ENCODE results near the gene CDH5. TPM values are rescaled to one million over a fixed set of nuclear protein-coding genes. Genes with fewer than 3 reads are reported as not detected.

Gene CDH5
- total and polyA plus RNA-seq, 4 donors = 1.5 to 97.5 (median 20.9) TPM

DNA sequence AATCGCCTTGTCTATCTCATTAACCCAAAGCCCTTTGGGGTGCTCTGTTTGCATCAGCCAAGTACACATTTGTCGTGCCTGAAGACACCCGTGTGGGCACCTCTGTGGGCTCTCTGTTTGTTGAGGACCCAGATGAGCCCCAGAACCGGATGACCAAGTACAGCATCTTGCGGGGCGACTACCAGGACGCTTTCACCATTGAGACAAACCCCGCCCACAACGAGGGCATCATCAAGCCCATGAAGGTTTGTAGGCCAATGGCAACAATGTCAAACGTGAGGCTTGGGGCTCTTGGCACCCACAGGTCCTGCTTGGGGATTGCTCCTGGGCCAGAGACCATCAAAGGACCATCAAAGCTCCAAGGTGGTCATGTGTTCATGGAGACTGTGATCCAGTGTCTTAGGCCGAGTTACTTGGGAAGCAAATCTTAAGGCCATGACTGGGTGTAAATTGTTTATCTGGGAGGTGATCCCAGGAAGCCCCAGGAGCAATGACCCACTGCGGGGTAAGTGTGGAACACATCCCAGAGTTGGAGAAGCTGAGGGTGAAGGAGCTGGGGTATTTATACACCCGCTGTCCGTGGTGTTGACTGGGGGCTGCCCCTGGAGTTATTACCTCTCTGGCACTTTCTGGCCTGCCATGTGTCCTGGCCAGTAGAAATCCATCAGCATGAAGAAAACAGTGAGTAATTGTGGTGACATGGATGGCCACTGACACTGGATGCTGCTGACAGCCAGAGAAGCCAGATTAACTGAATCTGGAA lies 24.0 kb downstream of the CDH5 start:
- no peaks in the 10 kb centered on the region for H3K27me3 ChIP-seq (ENCODE audit: control insufficient read depth in 1 of 2, insufficient read depth in 2 of 2, low read length in 1 of 2)
- ATAC-seq (ENCODE audit: low FRiP score) (no peak), DNase-seq (no peak)
- intact Hi-C loops (cut with DNase I) = no loop called here
- no peaks in the 10 kb centered on the region for H3K36me3 ChIP-seq (ENCODE audit: control insufficient read depth in 1 of 2, insufficient read depth in 2 of 2, low read length in 1 of 2)
- H3K9me3 ChIP-seq (ENCODE audit: control insufficient read depth, low read length) = no peaks in the 10 kb centered on the region
- H3K27ac ChIP-seq (ENCODE audit: low read depth in 1 of 2, low read length in 2 of 2) = no peak overlapping the region
- 88 to 90% methylated on average over 14 of the region's 14 CpGs for WGBS, 2 donors
- H3K4me1 ChIP-seq (ENCODE audit: control insufficient read depth in 1 of 2, insufficient read depth in 2 of 2, low read length in 2 of 2) = no peaks in the 10 kb centered on the region
- no peak overlapping the region for H3K4me3 ChIP-seq (ENCODE audit: low read length in 2 of 2)

DNA sequence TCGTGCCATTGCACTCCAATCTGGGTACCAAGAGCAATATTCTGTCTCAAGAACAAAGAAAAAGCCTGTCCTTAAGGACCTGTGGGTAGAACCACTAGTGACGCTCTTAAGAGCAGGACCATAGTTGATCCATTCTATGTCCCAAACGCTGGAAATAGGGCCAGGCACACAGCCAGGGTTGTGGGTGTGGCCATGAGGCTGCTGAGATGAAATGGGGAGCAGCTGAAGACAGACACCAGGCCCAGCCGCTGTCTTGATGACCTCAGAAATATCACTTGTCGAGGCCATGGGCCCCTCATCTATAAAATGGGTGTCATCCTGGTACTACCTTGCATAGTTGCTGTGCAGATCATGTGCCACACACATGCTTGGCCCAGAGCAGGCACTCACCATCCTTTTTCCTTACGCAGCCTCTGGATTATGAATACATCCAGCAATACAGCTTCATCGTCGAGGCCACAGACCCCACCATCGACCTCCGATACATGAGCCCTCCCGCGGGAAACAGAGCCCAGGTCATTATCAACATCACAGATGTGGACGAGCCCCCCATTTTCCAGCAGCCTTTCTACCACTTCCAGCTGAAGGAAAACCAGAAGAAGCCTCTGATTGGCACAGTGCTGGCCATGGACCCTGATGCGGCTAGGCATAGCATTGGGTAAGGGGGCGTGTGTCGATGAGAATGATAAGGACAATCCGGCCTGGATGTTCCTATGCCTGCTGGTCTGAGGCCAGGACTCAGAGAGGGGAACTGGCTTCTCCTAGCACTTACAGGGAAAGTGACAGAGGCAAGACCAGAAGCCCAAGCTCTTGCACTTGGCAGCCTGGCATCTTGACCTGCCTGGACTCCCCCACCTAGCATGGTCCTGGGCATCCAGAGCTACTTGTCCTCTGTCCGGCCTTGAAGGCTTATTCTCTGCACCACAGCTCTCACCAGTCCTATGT lies 25.5 kb downstream of the CDH5 start:
- H3K27me3 ChIP-seq (ENCODE audit: control insufficient read depth in 1 of 2, insufficient read depth in 2 of 2, low read length in 1 of 2) = no peaks in the 10 kb centered on the region
- DNase-seq = no peak
- H3K4me3 ChIP-seq (ENCODE audit: low read length in 2 of 2) = no peak overlapping the region
- WGBS, 2 donors = 89% methylated on average over 18 of the region's 18 CpGs
- no peak overlapping the region for H3K27ac ChIP-seq (ENCODE audit: low read depth in 1 of 2, low read length in 2 of 2)
- ATAC-seq (ENCODE audit: low FRiP score) = no peak
- H3K9me3 ChIP-seq (ENCODE audit: control insufficient read depth, low read length) = no peaks in the 10 kb centered on the region
- H3K36me3 ChIP-seq (ENCODE audit: control insufficient read depth in 1 of 2, insufficient read depth in 2 of 2, low read length in 1 of 2) = no peaks in the 10 kb centered on the region
- intact Hi-C loops (cut with DNase I) = no loop called here
- no peaks in the 10 kb centered on the region for H3K4me1 ChIP-seq (ENCODE audit: control insufficient read depth in 1 of 2, insufficient read depth in 2 of 2, low read length in 2 of 2)

DNA sequence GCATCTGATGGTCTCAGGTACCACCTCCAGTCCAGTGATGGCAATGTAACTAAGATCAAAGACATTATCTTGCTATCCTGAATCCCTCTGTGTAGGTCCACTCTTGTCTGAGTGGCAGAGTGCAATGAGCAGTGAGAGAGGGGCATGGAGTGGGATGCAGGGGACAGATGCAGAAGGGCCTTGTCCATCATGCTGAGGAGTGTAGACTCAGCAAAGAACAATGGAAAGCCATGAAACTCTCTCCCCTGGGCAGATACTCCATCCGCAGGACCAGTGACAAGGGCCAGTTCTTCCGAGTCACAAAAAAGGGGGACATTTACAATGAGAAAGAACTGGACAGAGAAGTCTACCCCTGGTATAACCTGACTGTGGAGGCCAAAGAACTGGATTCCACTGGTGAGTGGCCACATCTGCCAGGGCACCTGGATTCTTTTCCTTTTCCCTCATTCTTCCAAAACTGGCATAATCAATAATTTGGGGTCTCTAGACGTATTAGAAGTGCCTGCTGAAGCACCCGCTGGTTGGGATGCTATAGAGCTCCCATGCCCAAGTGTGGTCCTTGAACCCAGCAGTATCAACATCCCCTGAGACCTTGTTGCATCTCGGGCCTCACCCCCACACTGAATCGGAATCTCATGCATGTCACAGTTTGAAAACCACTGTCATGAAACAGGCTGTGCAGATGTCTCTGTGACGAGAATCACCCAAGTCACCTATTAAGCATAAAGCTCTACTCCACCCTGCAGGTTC lies 29.5 kb downstream of the CDH5 start:
- H3K4me3 ChIP-seq (ENCODE audit: low read length in 2 of 2) = no peak overlapping the region
- no peaks in the 10 kb centered on the region for H3K4me1 ChIP-seq (ENCODE audit: control insufficient read depth in 1 of 2, insufficient read depth in 2 of 2, low read length in 2 of 2)
- H3K9me3 ChIP-seq (ENCODE audit: control insufficient read depth, low read length) = no peaks in the 10 kb centered on the region
- ATAC-seq (ENCODE audit: low FRiP score) (no peak), DNase-seq (no peak)
- intact Hi-C loops (cut with DNase I) = no loop called here
- H3K27ac ChIP-seq (ENCODE audit: low read depth in 1 of 2, low read length in 2 of 2) = no peak overlapping the region
- H3K27me3 ChIP-seq (ENCODE audit: control insufficient read depth in 1 of 2, insufficient read depth in 2 of 2, low read length in 1 of 2) = no peaks in the 10 kb centered on the region
- WGBS, 2 donors = 91 to 94% methylated on average over 7 of the region's 7 CpGs
- no peaks in the 10 kb centered on the region for H3K36me3 ChIP-seq (ENCODE audit: control insufficient read depth in 1 of 2, insufficient read depth in 2 of 2, low read length in 1 of 2)

DNA sequence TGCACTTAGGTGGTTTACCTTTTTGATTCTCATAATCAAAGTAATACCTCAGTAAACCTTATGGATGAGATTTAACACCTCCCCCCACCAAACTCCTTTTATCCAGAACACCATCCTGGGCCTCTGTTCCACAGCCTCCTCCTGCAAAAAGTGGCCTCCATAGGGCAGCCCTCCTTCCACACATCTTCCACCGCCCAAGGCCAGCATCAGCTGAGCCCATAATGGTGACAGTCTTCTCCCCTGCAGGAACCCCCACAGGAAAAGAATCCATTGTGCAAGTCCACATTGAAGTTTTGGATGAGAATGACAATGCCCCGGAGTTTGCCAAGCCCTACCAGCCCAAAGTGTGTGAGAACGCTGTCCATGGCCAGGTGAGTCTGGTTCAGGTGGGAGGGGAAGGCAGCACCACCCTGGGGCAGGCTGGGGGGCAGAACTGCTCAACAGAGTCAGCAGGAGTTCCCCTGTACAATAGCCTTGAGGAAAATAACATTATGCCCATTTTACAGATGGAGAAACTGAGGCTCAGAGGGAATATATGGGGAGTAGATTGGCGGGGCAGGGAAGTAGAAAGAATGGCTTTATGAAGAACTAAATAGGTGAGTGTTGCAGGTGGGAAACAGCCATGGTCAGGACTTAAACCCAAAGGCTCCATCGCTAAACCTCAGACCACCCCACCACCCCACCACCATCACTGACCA lies 31.4 kb downstream of the CDH5 start:
- Histone ChIP-seq H3K4me3 (ENCODE audit: low read length in 2 of 2) (no peak overlapping the region), H3K27ac (ENCODE audit: low read depth in 1 of 2, low read length in 2 of 2) (no peak overlapping the region), H3K4me1 (ENCODE audit: control insufficient read depth in 1 of 2, insufficient read depth in 2 of 2, low read length in 2 of 2) (no peaks in the 10 kb centered on the region), H3K9me3 (ENCODE audit: control insufficient read depth, low read length) (no peaks in the 10 kb centered on the region), H3K27me3 (ENCODE audit: control insufficient read depth in 1 of 2, insufficient read depth in 2 of 2, low read length in 1 of 2) (no peaks in the 10 kb centered on the region), H3K36me3 (ENCODE audit: control insufficient read depth in 1 of 2, insufficient read depth in 2 of 2, low read length in 1 of 2) (no peaks in the 10 kb centered on the region)
- intact Hi-C loops (cut with DNase I) = no loop called here
- DNase-seq = no peak
- WGBS, 2 donors = 85 to 92% methylated on average over 5 of the region's 5 CpGs
- ATAC-seq (ENCODE audit: low FRiP score) = no peak

DNA sequence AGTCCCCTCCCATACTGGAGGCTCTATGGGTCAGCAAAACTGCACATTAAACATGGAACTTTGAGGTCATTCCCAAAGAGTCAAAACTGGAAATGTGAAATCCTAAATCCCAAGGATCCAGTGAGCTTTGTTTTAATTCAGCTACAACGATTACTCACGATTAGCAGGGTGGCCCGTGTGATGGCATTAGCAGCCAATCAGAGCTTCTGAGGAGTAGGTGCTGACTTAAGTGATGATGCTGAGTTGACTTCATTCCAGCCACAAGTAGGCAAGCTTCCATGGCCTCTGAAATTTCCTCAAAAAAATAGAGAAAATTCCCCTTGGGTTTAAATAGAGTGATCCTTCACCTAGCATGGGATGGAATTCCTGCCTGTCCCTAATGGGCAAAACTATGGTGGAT lies 32.5 kb downstream of the CDH5 start:
- intact Hi-C loops (cut with DNase I) = no loop called here
- no peaks in the 10 kb centered on the region for H3K36me3 ChIP-seq (ENCODE audit: control insufficient read depth in 1 of 2, insufficient read depth in 2 of 2, low read length in 1 of 2)

DNA sequence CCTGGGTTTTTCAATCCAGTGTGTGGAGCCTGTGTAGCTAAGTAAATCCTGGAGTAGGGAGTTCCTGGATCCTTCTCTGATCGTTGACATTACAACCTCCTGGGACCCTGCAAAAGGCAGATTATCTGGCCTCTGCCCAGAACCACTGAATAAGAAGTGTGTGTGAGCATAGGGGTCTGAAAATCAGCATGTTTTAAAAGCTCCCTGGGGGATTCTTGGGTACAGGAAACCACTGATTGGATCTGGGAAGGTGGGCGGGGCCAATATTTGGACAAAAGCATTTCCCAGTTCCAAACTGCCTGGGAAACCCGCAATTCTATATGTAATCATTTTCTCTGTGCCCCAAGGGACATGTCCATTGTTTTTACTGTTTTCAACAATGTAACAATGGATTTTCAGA lies 33.4 kb downstream of the CDH5 start:
- Histone ChIP-seq H3K27me3 (ENCODE audit: control insufficient read depth in 1 of 2, insufficient read depth in 2 of 2, low read length in 1 of 2) (no peaks in the 10 kb centered on the region), H3K36me3 (ENCODE audit: control insufficient read depth in 1 of 2, insufficient read depth in 2 of 2, low read length in 1 of 2) (no peaks in the 10 kb centered on the region), H3K4me3 (ENCODE audit: low read length in 2 of 2) (no peak overlapping the region), H3K4me1 (ENCODE audit: control insufficient read depth in 1 of 2, insufficient read depth in 2 of 2, low read length in 2 of 2) (no peaks in the 10 kb centered on the region), H3K27ac (ENCODE audit: low read depth in 1 of 2, low read length in 2 of 2) (no peak overlapping the region), H3K9me3 (ENCODE audit: control insufficient read depth, low read length) (no peaks in the 10 kb centered on the region)
- 16 to 32% methylated on average over 3 of the region's 3 CpGs for WGBS, 2 donors
- ATAC-seq (ENCODE audit: low FRiP score) = no peak
- no peak for DNase-seq
- intact Hi-C loops (cut with DNase I) = loop anchor here (5.0 to 10.0 kb wide), 2 partner anchors 465 to 467 kb away; no protein-coding TSS in a partner anchor

More for the DNA sequence above, 32.5 kb downstream of the CDH5 start:
- DNase-seq = no peak
- Histone ChIP-seq H3K27me3 (ENCODE audit: control insufficient read depth in 1 of 2, insufficient read depth in 2 of 2, low read length in 1 of 2) (no peaks in the 10 kb centered on the region), H3K4me3 (ENCODE audit: low read length in 2 of 2) (no peak overlapping the region), H3K9me3 (ENCODE audit: control insufficient read depth, low read length) (no peaks in the 10 kb centered on the region), H3K27ac (ENCODE audit: low read depth in 1 of 2, low read length in 2 of 2) (no peak overlapping the region), H3K4me1 (ENCODE audit: control insufficient read depth in 1 of 2, insufficient read depth in 2 of 2, low read length in 2 of 2) (no peaks in the 10 kb centered on the region)
- WGBS, 2 donors = 55 to 57% methylated on average over 3 of the region's 3 CpGs
- ATAC-seq (ENCODE audit: low FRiP score) = no peak

DNA sequence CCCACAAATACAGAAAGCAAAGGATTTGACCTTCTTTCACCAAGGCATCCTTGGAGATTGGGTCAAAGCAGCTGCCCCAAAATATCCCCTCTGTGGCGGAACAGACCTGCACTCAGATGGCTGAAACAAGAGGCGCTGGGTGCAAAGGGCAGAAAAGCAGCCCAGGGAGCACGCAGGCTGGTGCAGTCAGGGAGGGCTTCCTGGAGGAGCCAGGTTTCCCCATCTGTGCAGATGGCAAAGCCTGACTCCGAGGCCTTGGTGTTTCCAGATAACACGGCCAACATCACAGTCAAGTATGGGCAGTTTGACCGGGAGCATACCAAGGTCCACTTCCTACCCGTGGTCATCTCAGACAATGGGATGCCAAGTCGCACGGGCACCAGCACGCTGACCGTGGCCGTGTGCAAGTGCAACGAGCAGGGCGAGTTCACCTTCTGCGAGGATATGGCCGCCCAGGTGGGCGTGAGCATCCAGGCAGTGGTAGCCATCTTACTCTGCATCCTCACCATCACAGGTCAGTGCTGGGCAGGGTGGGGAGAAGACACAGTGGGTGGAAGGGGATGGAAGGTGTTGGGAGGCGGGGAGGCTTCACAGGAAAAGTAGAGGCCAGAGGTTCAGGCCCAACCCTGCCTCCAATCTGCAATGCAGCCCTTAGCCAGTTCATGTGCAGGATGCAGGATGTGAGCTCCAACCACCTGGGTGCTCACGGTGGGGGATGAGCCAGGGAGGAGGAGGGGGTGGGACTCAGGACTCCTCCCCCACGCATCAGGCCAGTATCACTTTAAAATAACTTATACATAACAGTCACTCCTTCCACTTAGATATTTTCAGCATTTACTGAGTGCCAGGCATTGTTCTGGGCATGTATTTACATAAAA lies 34.3 kb downstream of the CDH5 start:
- H3K27ac ChIP-seq (ENCODE audit: low read depth in 1 of 2, low read length in 2 of 2) = no peak overlapping the region
- H3K9me3 ChIP-seq (ENCODE audit: control insufficient read depth, low read length) = no peaks in the 10 kb centered on the region
- intact Hi-C loops (cut with DNase I) = loop anchor here (5.0 to 10.0 kb wide), 2 partner anchors 464 to 467 kb away; no protein-coding TSS in a partner anchor
- ATAC-seq (ENCODE audit: low FRiP score) = peak; percentile 13
- no peak overlapping the region for H3K4me3 ChIP-seq (ENCODE audit: low read length in 2 of 2)
- H3K36me3 ChIP-seq (ENCODE audit: control insufficient read depth in 1 of 2, insufficient read depth in 2 of 2, low read length in 1 of 2) = no peaks in the 10 kb centered on the region
- H3K4me1 ChIP-seq (ENCODE audit: control insufficient read depth in 1 of 2, insufficient read depth in 2 of 2, low read length in 2 of 2) = no peaks in the 10 kb centered on the region
- no peak for DNase-seq
- WGBS, 2 donors = 82 to 83% methylated on average over 20 of the region's 20 CpGs
- no peaks in the 10 kb centered on the region for H3K27me3 ChIP-seq (ENCODE audit: control insufficient read depth in 1 of 2, insufficient read depth in 2 of 2, low read length in 1 of 2)

All from aorta (tissue), 5 donors.